GM18858 (cell line): ENCODE results near the gene CEP55.
"Not testable (repeated sequence)": the region's sequence is repeated elsewhere in the genome, so short reads cannot be mapped to it uniquely, and the experiment has no call there.

Source experiments
- ATAC-seq: cut with Tn5 transposase; IDR thresholded peaks from one replicate; pipeline ENCODE4 v1.9.1; 2021; ENCODE audit not compliant: unreplicated experiment

The CEP55 gene

GRCh38 chr10:93496322-93497041 is at the start of gene CEP55:
TSS of gene CEP55 (plus strand) at chr10:93496612. CDS start at chr10:93500052, 3,440 bp downstream.
- peak; percentile 93 for ATAC-seq

- ATAC-seq = no peak
Measured at GRCh38 chr10:93447019-93447418, 49.4 kb upstream of the CEP55 start.

GRCh38 chr10:93447970-93448369 is 48.4 kb upstream of the CEP55 start:
- ATAC-seq = no peak

GRCh38 chr10:93451244-93451947 is 45.0 kb upstream of the CEP55 start:
- no peak for ATAC-seq

- no peak for ATAC-seq
Measured at GRCh38 chr10:93452143-93452542, 44.3 kb upstream of the CEP55 start.

- no peak for ATAC-seq
Measured at GRCh38 chr10:93454146-93454545, 42.3 kb upstream of the CEP55 start.

- no peak for ATAC-seq
Measured at GRCh38 chr10:93454736-93455135, 41.7 kb upstream of the CEP55 start.

- ATAC-seq = no peak
Measured at GRCh38 chr10:93456480-93456879, 39.9 kb upstream of the CEP55 start.

GRCh38 chr10:93457511-93457910 is 38.9 kb upstream of the CEP55 start:
- no peak for ATAC-seq

GRCh38 chr10:93458821-93459257 is 37.6 kb upstream of the CEP55 start:
- ATAC-seq = no peak

- ATAC-seq = no peak
Measured at GRCh38 chr10:93459466-93459865, 36.9 kb upstream of the CEP55 start.

GRCh38 chr10:93461109-93461806 is 35.2 kb upstream of the CEP55 start:
- no peak for ATAC-seq

GRCh38 chr10:93461807-93462178 is 34.6 kb upstream of the CEP55 start:
- no peak for ATAC-seq

- ATAC-seq = no peak
Measured at GRCh38 chr10:93462371-93462770, 34.0 kb upstream of the CEP55 start.

- ATAC-seq = no peak
Measured at GRCh38 chr10:93462881-93463280, 33.5 kb upstream of the CEP55 start.

- ATAC-seq = no peak
Measured at GRCh38 chr10:93463723-93464476, 32.5 kb upstream of the CEP55 start.

GRCh38 chr10:93464776-93465388 is 31.5 kb upstream of the CEP55 start:
- ATAC-seq = no peak

- ATAC-seq = no peak
Measured at GRCh38 chr10:93465806-93466675, 30.4 kb upstream of the CEP55 start.

GRCh38 chr10:93467635-93468034 is 28.8 kb upstream of the CEP55 start:
- ATAC-seq = not testable (repeated sequence)
